H7 (cell line): ENCODE results near the gene PGAM1. TPM values are rescaled to one million over a fixed set of nuclear protein-coding genes. Genes with fewer than 3 reads are reported as not detected.

ENCODE experiments used
- DNase-seq: peaks from one replicate; pipeline ENCODE4 v3.0.0; 2012
- H3K27me3 ChIP-seq: 2 replicates; pipeline ENCODE4 v1.6.0; 2011; ENCODE audit warnings: mild to moderate bottlenecking, low read length; ENCODE audit not compliant: control insufficient read depth, insufficient read depth
- H3K36me3 ChIP-seq: replicated peaks from 2 replicates; pipeline ENCODE4 v1.5.1; 2011; ENCODE audit warnings: low read length; ENCODE audit not compliant: control insufficient read depth, insufficient read depth
- H3K4me3 ChIP-seq: 2 replicates; pipeline ENCODE4 v1.5.1; 2011; ENCODE audit warnings: low read depth, mild to moderate bottlenecking, control low read depth, low read length, moderate library complexity; ENCODE audit not compliant: insufficient read depth
- total RNA-seq: library from RNA; depleted of rRNA; stranded (reverse); fragments of >200 nt; shearing (Covaris generic); gene quantifications from 2 replicates; pipeline ENCODE4 v1.2.3, GENCODE V29; 2014; rRNA removed

PGAM1 gene
- 1,178 and 1,380 TPM in 2 replicates for total RNA-seq

DNA sequence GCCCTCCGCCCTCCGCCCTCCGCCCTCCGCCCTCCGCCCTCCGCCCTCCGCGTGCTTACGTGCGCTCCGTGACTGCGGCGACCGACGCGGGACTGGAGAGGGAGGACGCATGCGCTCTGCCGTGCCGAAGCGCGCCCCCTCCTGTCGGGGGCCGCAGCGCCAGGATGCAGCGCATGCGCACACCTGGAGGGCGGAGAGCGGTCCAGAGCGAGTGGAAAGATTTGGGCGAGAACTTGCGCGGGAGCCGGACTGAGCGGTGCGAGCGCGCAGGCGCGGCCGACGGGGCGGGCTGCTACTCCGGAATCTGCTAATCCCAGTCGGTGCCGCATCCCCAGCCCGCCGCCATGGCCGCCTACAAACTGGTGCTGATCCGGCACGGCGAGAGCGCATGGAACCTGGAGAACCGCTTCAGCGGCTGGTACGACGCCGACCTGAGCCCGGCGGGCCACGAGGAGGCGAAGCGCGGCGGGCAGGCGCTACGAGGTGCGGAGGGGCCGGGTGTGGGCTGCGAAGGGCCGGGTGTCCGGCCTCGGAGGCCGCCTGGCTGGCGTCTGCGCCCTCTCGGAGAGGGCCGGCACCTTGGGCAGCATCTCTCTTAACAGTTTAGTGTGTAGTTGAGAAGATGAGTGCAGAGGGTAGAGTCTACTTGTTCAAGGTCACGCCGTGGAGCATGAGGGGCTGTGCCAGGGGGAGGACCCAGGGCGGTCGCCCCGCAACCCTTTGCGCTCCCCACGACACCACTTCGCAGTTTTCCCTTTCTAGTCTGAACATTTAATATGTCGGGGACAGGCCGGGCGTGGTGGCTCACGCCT is at the start of gene PGAM1:
TSS of gene PGAM1 (plus strand) at position 228 of the 812 bp plus-strand sequence. CDS start at position 345, 117 bp downstream.
- Histone ChIP-seq H3K36me3 (peaks cover 20% of the 10 kb centered on the region), H3K27me3 (no peaks in the 10 kb centered on the region), H3K4me3 (peak within 1 kb of the TSS; percentile 99)
- DNase-seq = peak; percentile 100

- H3K27me3 ChIP-seq = no peaks in the 10 kb centered on the region
- H3K36me3 ChIP-seq = peaks cover 35% of the 10 kb centered on the region
- DNase-seq = no peak
- no peak overlapping the region for H3K4me3 ChIP-seq
Measured at GRCh38 chr10:97376413-97376812, 49.6 kb upstream of the PGAM1 start.

GRCh38 chr10:97378933-97379921 is 46.8 kb upstream of the PGAM1 start:
- no peaks in the 10 kb centered on the region for H3K27me3 ChIP-seq
- DNase-seq = no peak
- no peak overlapping the region for H3K4me3 ChIP-seq
- H3K36me3 ChIP-seq = peaks cover 16% of the 10 kb centered on the region

DNA sequence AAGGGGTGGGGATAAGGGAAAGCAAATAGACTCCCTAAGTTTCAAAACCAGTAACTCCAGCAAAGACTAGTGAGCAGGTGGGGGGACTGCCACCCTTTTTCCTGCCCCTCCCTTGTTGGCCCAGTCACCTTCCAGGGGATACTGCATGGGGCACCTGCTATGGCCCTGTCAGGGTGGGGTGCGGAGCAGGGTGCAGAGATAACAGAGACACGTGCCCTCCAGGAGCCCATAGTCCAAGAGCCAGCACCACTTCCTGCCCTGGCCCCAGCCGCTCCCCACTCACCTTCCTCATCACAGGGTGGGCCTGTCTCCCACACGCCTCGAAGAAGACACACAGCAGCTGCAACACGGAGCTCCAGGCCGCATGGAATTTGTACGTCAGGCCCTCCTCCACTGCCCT is 45.5 kb upstream of the PGAM1 start:
- no peaks in the 10 kb centered on the region for H3K27me3 ChIP-seq
- no peak overlapping the region for H3K4me3 ChIP-seq
- peaks cover 16% of the 10 kb centered on the region for H3K36me3 ChIP-seq
- no peak for DNase-seq

- Histone ChIP-seq H3K36me3 (peaks cover 16% of the 10 kb centered on the region), H3K4me3 (no peak overlapping the region), H3K27me3 (no peaks in the 10 kb centered on the region)
- no peak for DNase-seq
Measured at GRCh38 chr10:97381626-97382025, 44.4 kb upstream of the PGAM1 start.

DNA sequence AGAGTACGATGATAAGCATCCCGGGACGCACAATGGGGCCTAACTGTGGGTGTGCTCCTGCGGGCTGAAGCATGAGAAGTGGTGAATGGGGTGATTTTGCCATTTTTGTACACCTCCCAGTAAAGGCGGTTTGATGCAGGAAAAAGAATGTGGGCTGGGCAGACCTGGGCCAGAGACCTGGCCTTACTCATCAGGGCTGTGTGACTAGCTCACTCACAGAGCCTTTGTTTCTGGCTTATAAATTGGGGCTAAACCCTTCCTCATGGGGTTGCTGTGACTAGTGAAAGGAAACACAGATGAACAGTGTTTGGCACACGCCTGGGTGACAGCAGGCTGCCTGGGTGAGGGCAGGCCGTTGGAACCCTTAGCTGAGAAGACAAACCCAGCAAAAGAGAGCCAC is 42.8 kb upstream of the PGAM1 start:
- Histone ChIP-seq H3K36me3 (peaks cover 19% of the 10 kb centered on the region), H3K27me3 (no peaks in the 10 kb centered on the region), H3K4me3 (no peak overlapping the region)
- DNase-seq = no peak

DNA sequence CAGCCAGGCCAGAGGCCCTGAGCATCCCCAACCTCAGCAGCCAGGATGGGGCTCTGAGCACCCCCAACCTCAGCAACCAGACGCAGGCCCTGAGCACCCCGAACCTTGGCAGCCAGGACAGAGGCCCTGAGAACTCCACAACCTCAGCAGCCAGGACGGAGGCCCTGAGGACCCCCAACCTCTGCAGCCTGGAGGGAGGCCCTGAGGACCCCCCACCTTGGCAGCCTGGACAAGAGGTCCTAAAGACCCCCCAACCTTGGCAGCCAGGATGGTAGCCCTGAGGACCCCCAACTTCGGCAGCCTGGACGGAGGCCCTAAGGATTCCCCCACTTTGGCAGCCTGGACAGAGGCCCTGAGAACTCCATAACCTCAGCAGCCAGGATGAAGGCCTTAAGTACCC is 41.8 kb upstream of the PGAM1 start:
- DNase-seq = no peak
- H3K36me3 ChIP-seq = peaks cover 21% of the 10 kb centered on the region
- H3K4me3 ChIP-seq = no peak overlapping the region
- H3K27me3 ChIP-seq = no peaks in the 10 kb centered on the region

- H3K36me3 ChIP-seq = peaks cover 21% of the 10 kb centered on the region
- H3K27me3 ChIP-seq = no peaks in the 10 kb centered on the region
- DNase-seq = no peak
- no peak overlapping the region for H3K4me3 ChIP-seq
Measured at GRCh38 chr10:97384641-97385040, 41.4 kb upstream of the PGAM1 start.

DNA sequence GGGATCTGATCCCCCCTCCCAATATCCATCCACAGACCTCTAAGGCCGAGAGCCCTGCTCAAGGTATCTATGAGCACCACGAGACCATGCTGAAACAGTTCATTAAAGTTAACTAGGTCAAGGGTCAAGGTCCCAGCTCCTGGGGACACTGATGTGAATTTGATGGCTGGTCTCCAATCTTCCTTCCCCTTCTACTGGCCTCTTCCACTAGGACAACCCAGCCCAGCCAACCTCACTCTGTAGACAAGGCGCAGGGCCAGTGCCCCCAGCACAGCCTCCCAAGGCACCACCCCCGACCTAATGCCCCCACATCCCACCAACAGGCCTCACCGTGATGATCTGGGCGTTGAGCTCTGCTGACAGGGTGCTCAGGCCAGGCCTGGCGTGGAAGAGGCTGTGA is 40.4 kb upstream of the PGAM1 start:
- H3K27me3 ChIP-seq = no peaks in the 10 kb centered on the region
- DNase-seq = peak; percentile 21
- H3K36me3 ChIP-seq = peaks cover 26% of the 10 kb centered on the region
- no peak overlapping the region for H3K4me3 ChIP-seq

DNA sequence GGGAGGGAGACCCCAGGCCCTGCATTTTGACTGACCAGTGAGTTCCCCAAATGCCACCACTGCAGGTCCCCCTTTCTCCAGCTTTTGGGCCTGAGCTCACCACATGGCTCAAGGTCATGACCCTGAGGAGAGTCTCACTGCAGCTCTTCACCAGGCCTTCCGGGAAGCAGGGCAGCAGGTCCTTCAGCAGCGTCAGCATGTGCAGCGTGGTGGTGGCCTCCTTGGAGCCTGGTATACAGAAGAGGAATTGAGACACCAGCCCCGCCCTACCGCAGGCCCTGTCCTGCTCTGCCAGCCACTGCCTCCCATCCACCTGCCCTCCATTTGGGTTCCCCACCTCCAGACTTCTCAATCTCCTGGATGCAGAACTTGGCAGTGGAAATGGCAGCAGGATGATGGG is 37.8 kb upstream of the PGAM1 start:
- Histone ChIP-seq H3K4me3 (no peak overlapping the region), H3K27me3 (no peaks in the 10 kb centered on the region), H3K36me3 (peaks cover 25% of the 10 kb centered on the region)
- peak; percentile 29 for DNase-seq

DNA sequence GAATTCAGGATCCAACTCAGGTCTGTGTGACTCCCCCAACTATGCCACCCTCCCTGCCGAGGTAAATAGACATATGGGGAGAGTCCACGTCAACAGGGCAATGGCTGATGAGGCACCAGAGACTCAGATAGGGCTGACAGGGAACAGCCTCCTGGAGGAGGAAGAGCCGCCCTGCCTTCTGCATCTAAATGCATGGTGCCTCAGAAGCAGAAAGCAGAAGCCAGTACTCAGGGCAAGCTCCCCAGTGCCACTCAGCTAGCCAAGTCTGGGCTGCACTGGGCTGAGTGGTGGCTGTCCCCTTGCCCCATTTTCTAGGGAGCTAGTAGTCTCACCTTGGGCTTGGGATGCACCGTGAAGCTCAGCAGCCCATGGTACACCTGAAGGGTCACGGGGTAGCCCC is 35.9 kb upstream of the PGAM1 start:
- Histone ChIP-seq H3K27me3 (no peaks in the 10 kb centered on the region), H3K4me3 (no peak overlapping the region), H3K36me3 (peaks cover 28% of the 10 kb centered on the region)
- no peak for DNase-seq

GRCh38 chr10:97393034-97393573 is 32.9 kb upstream of the PGAM1 start:
- DNase-seq = no peak

GRCh38 chr10:97396056-97396455 is 29.9 kb upstream of the PGAM1 start:
- no peak for DNase-seq
- H3K4me3 ChIP-seq = no peak overlapping the region
- H3K27me3 ChIP-seq = no peaks in the 10 kb centered on the region
- H3K36me3 ChIP-seq = peaks cover 17% of the 10 kb centered on the region

More at GRCh38 chr10:97393034-97393573, 32.9 kb upstream of the PGAM1 start:
- H3K36me3 ChIP-seq = peaks cover 32% of the 10 kb centered on the region
- no peak overlapping the region for H3K4me3 ChIP-seq
- no peaks in the 10 kb centered on the region for H3K27me3 ChIP-seq

DNA sequence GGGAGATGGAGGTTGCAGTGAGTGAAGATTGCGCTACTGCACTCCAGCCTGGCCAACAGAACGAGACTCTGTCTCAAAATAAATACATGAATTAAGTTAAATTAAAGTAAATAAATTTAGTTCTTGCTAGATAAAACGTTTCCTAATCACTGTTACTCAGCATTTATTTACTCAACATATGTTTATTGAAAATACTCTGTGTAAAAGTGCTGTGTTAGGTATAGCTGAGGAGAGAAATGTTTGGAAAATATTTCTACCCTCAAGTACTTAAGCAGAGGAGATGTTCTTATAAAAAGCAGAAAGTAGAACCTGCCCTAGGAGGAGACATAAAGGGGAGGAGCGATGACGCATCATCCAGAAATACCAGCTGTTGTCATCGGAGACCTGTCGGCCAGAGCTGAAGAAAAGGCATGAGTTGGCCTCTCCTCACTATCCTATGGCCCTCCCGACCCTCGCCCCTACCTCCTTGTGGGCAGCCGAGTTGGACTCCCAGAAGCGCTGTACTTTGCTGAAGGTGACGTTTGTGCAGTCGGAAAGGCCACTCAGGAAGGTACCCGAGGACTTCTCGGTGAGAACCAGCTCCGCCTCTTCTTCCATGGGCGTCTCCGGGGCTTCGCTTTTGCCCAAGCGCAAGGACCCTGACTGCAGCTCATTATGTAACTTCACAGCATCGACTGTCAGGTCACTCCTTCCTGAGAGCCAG is 26.0 kb upstream of the PGAM1 start:
- no peaks in the 10 kb centered on the region for H3K27me3 ChIP-seq
- H3K4me3 ChIP-seq = peak overlapping the region; percentile 44
- H3K36me3 ChIP-seq = peaks cover 8% of the 10 kb centered on the region
- DNase-seq = peak; percentile 57
